H1 (cell line): ENCODE results near the gene CALM1. TPM values are rescaled to one million over a fixed set of nuclear protein-coding genes. Genes with fewer than 3 reads are reported as not detected.

Experiments used
- CTCF ChIA-PET: fragments of 300-600 bp; sonication (Branson Sonifier 250); formaldehyde crosslinking; loops from one replicate; lab custom pipeline; 2021; ENCODE audit not compliant: partially characterized antibody; lab: Charles Lee
- POLR2A ChIA-PET: fragments of 300-600 bp; sonication (Branson Sonifier 250); formaldehyde crosslinking; loops from one replicate; lab custom pipeline; 2021; ENCODE audit warnings: inconsistent platforms; ENCODE audit not compliant: partially characterized antibody; lab: Charles Lee
- DNase-seq, 2 experiments: peaks; one replicate each; pipeline versions ENCODE4 v3.0.0 to v3.0.0-alpha.2; 2010 to 2022; ENCODE audit warnings: low spot score in 2 of 2, low read depth in 1 of 2, mixed read lengths in 1 of 2
- FAIRE-seq: peaks from 2 replicates; lab custom pipeline; 2011; peaks lifted over from hg19 to GRCh38; lab: Jason Lieb, UNC
- H2AFZ ChIP-seq: 2 replicates; pipeline ENCODE4 v1.8.1; 2012; ENCODE audit warnings: low read length, inconsistent platforms
- H2AK5ac ChIP-seq: 2 replicates; pipeline ENCODE4 v1.6.1; 2013; ENCODE audit warnings: low read depth, low read length
- H2BK120ac ChIP-seq: replicated peaks from 2 replicates; pipeline ENCODE3; 2013; ENCODE audit warnings: low read depth, low read length, inconsistent platforms
- H2BK12ac ChIP-seq: 2 replicates; pipeline ENCODE4 v1.6.1; 2013; ENCODE audit warnings: low read depth, low read length
- H2BK15ac ChIP-seq: 2 replicates; pipeline ENCODE4 v1.6.1; 2013; ENCODE audit warnings: low read length
- H2BK20ac ChIP-seq: 2 replicates; pipeline ENCODE4 v1.6.1; 2013; ENCODE audit warnings: low read length
- H2BK5ac ChIP-seq: 2 replicates; pipeline ENCODE4 v1.6.1; 2013; ENCODE audit warnings: low read depth, low read length
- H3K14ac ChIP-seq: 2 replicates; pipeline ENCODE4 v1.6.1; 2013; ENCODE audit warnings: inconsistent platforms; ENCODE audit not compliant: insufficient read length
- H3K18ac ChIP-seq: 2 replicates; pipeline ENCODE4 v1.6.1; 2013; ENCODE audit warnings: low read length; ENCODE audit errors: extremely low read depth
- H3K23ac ChIP-seq: 2 replicates; pipeline ENCODE4 v1.6.1; 2013; ENCODE audit warnings: inconsistent platforms; ENCODE audit not compliant: insufficient read length
- H3K23me2 ChIP-seq: 2 replicates; pipeline ENCODE4 v1.6.1; 2013; ENCODE audit warnings: low read depth, low read length
- H3K27ac ChIP-seq: 2 replicates; pipeline ENCODE4 v1.6.1; 2011; ENCODE audit warnings: low read depth, low read length, inconsistent platforms
- H3K27me3 ChIP-seq, 4 experiments: replicated peaks in 1 of 4; 1 replicate in 1 of 4; 2 replicates in 3 of 4; pipeline versions ENCODE4 v1.6.1 to v1.8.1; 2011 to 2013; ENCODE audit warnings: low read length in 3 of 4, mild to moderate bottlenecking in 3 of 4, inconsistent platforms in 2 of 4, mixed read lengths in 2 of 4, moderate library complexity in 1 of 4; ENCODE audit not compliant: control insufficient read depth in 3 of 4, insufficient read depth in 3 of 4; ENCODE audit errors: extremely low read depth in 1 of 4
- H3K36me3 ChIP-seq, 4 experiments: 2 replicates each; pipeline versions ENCODE4 v1.6.1 to v1.8.1; 2011 to 2013; ENCODE audit warnings: mild to moderate bottlenecking in 4 of 4, low read length in 3 of 4, moderate library complexity in 2 of 4, control low read depth in 1 of 4, inconsistent platforms in 1 of 4; ENCODE audit not compliant: insufficient read depth in 4 of 4, control insufficient read depth in 2 of 4
- H3K4ac ChIP-seq: replicated peaks from 2 replicates; pipeline ENCODE3; 2013; ENCODE audit warnings: low read length, low read depth, mixed read lengths, inconsistent platforms; ENCODE audit not compliant: insufficient read length
- H3K4me1 ChIP-seq, 4 experiments: replicated peaks in 1 of 4; 1 replicate in 1 of 4; 2 replicates in 3 of 4; pipeline versions ENCODE4 v1.6.1 to v1.8.1; 2011 to 2013; ENCODE audit warnings: low read length in 3 of 4, inconsistent platforms in 2 of 4, mixed read lengths in 1 of 4; ENCODE audit not compliant: insufficient read depth in 4 of 4, control insufficient read depth in 3 of 4
- H3K4me2 ChIP-seq, 2 experiments: 2 replicates each; pipeline versions ENCODE4 v1.6.1 to v1.8.1; 2011 to 2013; ENCODE audit warnings: low read depth in 2 of 2, low read length in 2 of 2, control low read depth in 1 of 2, inconsistent platforms in 1 of 2, mild to moderate bottlenecking in 1 of 2; ENCODE audit not compliant: insufficient read depth in 1 of 2
- H3K4me3 ChIP-seq, 4 experiments: fragments of 200-600, 300-600 bp in 1 of 4; sonication (generic), shearing (Covaris generic), sonication (Bioruptor Twin) in 1 of 4; 2 replicates each; pipeline versions ENCODE4 v1.5.1 to v1.8.1; 2011 to 2016; ENCODE audit warnings: low read length in 4 of 4, low read depth in 3 of 4, control low read depth in 2 of 4, inconsistent platforms in 2 of 4, mild to moderate bottlenecking in 2 of 4, mixed read lengths in 1 of 4, moderate library complexity in 1 of 4; ENCODE audit not compliant: insufficient read depth in 2 of 4; ENCODE audit errors: extremely low read depth in 1 of 4
- H3K56ac ChIP-seq: replicated peaks from 2 replicates; pipeline ENCODE3; 2013; ENCODE audit warnings: low read depth, mild to moderate bottlenecking, mixed read lengths, low read length, inconsistent platforms; ENCODE audit not compliant: insufficient read length
- H3K79me1 ChIP-seq: 2 replicates; pipeline ENCODE4 v1.6.1; 2013; ENCODE audit warnings: low read depth, low read length, control low read depth
- H3K79me2 ChIP-seq, 2 experiments: 2 replicates each; pipeline versions ENCODE4 v1.6.1 to v1.8.1; 2012 to 2013; ENCODE audit warnings: low read length in 2 of 2, mild to moderate bottlenecking in 2 of 2, inconsistent platforms in 1 of 2; ENCODE audit not compliant: insufficient read depth in 2 of 2, control insufficient read depth in 1 of 2
- H3K9ac ChIP-seq, 4 experiments: replicated peaks in 1 of 4; 1 replicate in 1 of 4; 2 replicates in 3 of 4; pipeline versions ENCODE4 v1.6.1 to v1.8.1; 2011 to 2013; ENCODE audit warnings: low read depth in 3 of 4, low read length in 3 of 4, control low read depth in 2 of 4, mild to moderate bottlenecking in 2 of 4, moderate library complexity in 2 of 4, inconsistent platforms in 1 of 4; ENCODE audit errors: extremely low read depth in 1 of 4
- H3K9me3 ChIP-seq, 2 experiments: 2 replicates each; pipeline versions ENCODE4 v1.6.1 to v1.8.1; 2012 to 2013; ENCODE audit warnings: mild to moderate bottlenecking in 2 of 2, moderate library complexity in 2 of 2, control low read depth in 1 of 2, inconsistent platforms in 1 of 2, low read depth in 1 of 2, low read length in 1 of 2, mixed read lengths in 1 of 2; ENCODE audit not compliant: insufficient read depth in 2 of 2
- H4K20me1 ChIP-seq, 2 experiments: replicated peaks in 1 of 2; 2 replicates each; pipeline versions ENCODE3 to v1.8.1; 2011 to 2013; ENCODE audit warnings: inconsistent platforms in 2 of 2, low read length in 2 of 2, mild to moderate bottlenecking in 1 of 2; ENCODE audit not compliant: insufficient read depth in 2 of 2, control insufficient read depth in 1 of 2
- H4K5ac ChIP-seq: 2 replicates; pipeline ENCODE4 v1.6.1; 2013; ENCODE audit warnings: low read length, low read depth, mixed read lengths, inconsistent platforms; ENCODE audit not compliant: insufficient read length
- H4K8ac ChIP-seq: 2 replicates; pipeline ENCODE4 v1.8.0; 2013; ENCODE audit warnings: mild to moderate bottlenecking, moderate library complexity, low read length, inconsistent platforms; ENCODE audit not compliant: insufficient read depth; ENCODE audit errors: extremely low read depth
- H4K91ac ChIP-seq: replicated peaks from 2 replicates; pipeline ENCODE3; 2013; ENCODE audit warnings: low read length, mixed read lengths, inconsistent platforms; ENCODE audit not compliant: insufficient read length
- EP300 ChIP-seq, 2 experiments: IDR thresholded peaks; 1 replicate in 1 of 2; 2 replicates in 1 of 2; pipeline ENCODE4 v1.6.1; 2011 to 2012; ENCODE audit warnings: low read depth in 2 of 2, low read length in 2 of 2, mild to moderate bottlenecking in 2 of 2, borderline replicate concordance in 1 of 2, inconsistent platforms in 1 of 2, moderate library complexity in 1 of 2
- RFX5 ChIP-seq: IDR thresholded peaks from 2 replicates; pipeline ENCODE4 v1.6.1; 2011; ENCODE audit warnings: low read depth, low read length, improper control_type of control experiment, borderline replicate concordance
- WGBS, 2 experiments: shearing (Covaris generic) in 1 of 2; methylation state at CpG; one replicate each; pipeline versions ENCODE4 v1.1.6 to v1.1.7; 2013 to 2015; ENCODE audit warnings: low lambda C conversion rate in 2 of 2, mixed read lengths in 2 of 2, inconsistent platforms in 1 of 2, low coverage in 1 of 2, missing lambda C conversion rate in 1 of 2; ENCODE audit not compliant: insufficient replicate concordance in 2 of 2, insufficient coverage in 1 of 2, insufficient read length in 1 of 2; ENCODE audit errors: extremely low coverage in 1 of 2, missing lambda C conversion rate in 1 of 2; 5-methylcytosine and 5-hydroxymethylcytosine counted together
- polyA plus RNA-seq, 7 experiments: library from polyadenylated mRNA; depleted of rRNA in 3 of 7; stranded (reverse) in 5 of 7; unstranded in 2 of 7; fragments of >200 nt in 5 of 7; fragments of 200-250 nt in 2 of 7; gene quantifications; 1 replicate in 5 of 7; 2 replicates in 1 of 7; 4 replicates in 1 of 7; pipeline versions ENCODE4 v1.2.1 to v1.2.3, GENCODE V29; 2011 to 2013; ENCODE audit warnings: missing spikeins in 2 of 7, mixed read lengths in 2 of 7
- total RNA-seq: library from RNA; stranded (reverse); fragmentation: NEBNext Ultra II Directional; extraction: Animal tissue kit (Norgen Biotek cat#: 25700); gene quantifications from 2 replicates; pipeline ENCODE4 v1.2.1, GENCODE V29; 2021

Gene CALM1
- total and polyA plus RNA-seq, 2 of the 8 experiments (the other 6 are each of a cell fraction or from before 2014, with no cell fraction given), result 285 to 422 TPM

- H3K9me3 ChIP-seq, result no peaks in the 10 kb centered on the region
- H3K9ac ChIP-seq, result no peak overlapping the region
- no peak overlapping the region for H3K14ac ChIP-seq
- H3K4me3 ChIP-seq, result no peak overlapping the region; a peak in 1 of 8 replicates
- peak overlapping the region; percentile 37 to 46 for H3K4me2 ChIP-seq
- peak overlapping the region; percentile 71; the same call in 1 of the 2 replicates for H3K18ac ChIP-seq
- no peak overlapping the region for H2BK120ac ChIP-seq
- no peaks in the 10 kb centered on the region for H3K79me1 ChIP-seq
- H2BK5ac ChIP-seq, result peak overlapping the region; percentile 67
- FAIRE-seq, result peak; percentile 66
- H3K23me2 ChIP-seq, result no peaks in the 10 kb centered on the region
- no peaks in the 10 kb centered on the region for H4K20me1 ChIP-seq
- peak overlapping the region; percentile 90; the same call in 1 of the 2 replicates for H2BK20ac ChIP-seq
- ChIA-PET CTCF (interaction anchor here (0.7 to 1.4 kb wide), 2 partner anchors 78 to 243 kb away, joined by 3 to 4 read pairs; no protein-coding TSS in a partner anchor), POLR2A (interaction anchor here (1.3 kb wide), 1 partner anchor 44 kb away, joined by 5 read pairs; the partner anchor contains the start of gene CALM1)
- H2BK15ac ChIP-seq, result no peak overlapping the region
- no peak overlapping the region for H2AK5ac ChIP-seq
- no peak overlapping the region; the same call in 1 of the 2 replicates for H2BK12ac ChIP-seq
- H4K5ac ChIP-seq, result peak overlapping the region; percentile 46
- no peak for DNase-seq
- WGBS, 2 experiments, result 54% methylated on average over 5 of the region's 5 CpGs; no CpG with 5 or more reads in 1 of the 2 experiments
- peaks cover 3 to 27% (median 9%) of the 10 kb centered on the region in 4 experiments; a peak in 6 of 7 replicates for H3K4me1 ChIP-seq
- no peak overlapping the region for H3K56ac ChIP-seq
- H4K91ac ChIP-seq, result peak overlapping the region; percentile 4
- H2AFZ ChIP-seq, result peak overlapping the region; percentile 59
- H3K27me3 ChIP-seq, result no peaks in the 10 kb centered on the region
- H4K8ac ChIP-seq, result peak overlapping the region; percentile 58; the same call in 1 of the 2 replicates
- no peak overlapping the region for H3K23ac ChIP-seq
- H3K79me2 ChIP-seq, result no peaks in the 10 kb centered on the region
- H3K4ac ChIP-seq, result no peak overlapping the region
- no peaks in the 10 kb centered on the region for H3K36me3 ChIP-seq
- no peak overlapping the region for H3K27ac ChIP-seq
- no peak for TF ChIP-seq EP300 (IDR thresholded peaks at IDR 0.05; ENCODE audit: borderline replicate concordance in 1 of 2, low read depth in 2 of 2, low read length in 2 of 2)
- no peak for TF ChIP-seq RFX5
Measured at GRCh38 chr14:90440021-90440451, 43.2 kb downstream of the CALM1 start.
